Neural cell (in vitro differentiated cells): ENCODE measurements around the gene TMEM250. TPM values are rescaled to one million over a fixed set of nuclear protein-coding genes. Genes with fewer than 3 reads are reported as not detected.

Source experiments
- H2AFZ ChIP-seq: fragments of 200-600, 300-800 bp; sonication (generic), shearing (Covaris generic); 2 replicates; pipeline ENCODE4 v1.6.0; 2014; ENCODE audit warnings: low read depth, mild to moderate bottlenecking, antibody characterized with exemption, low read length, moderate library complexity
- H3F3A ChIP-seq: fragments of 200-600 bp; shearing (Covaris generic); 2 replicates; pipeline ENCODE4 v1.6.1; 2016; ENCODE audit warnings: mild to moderate bottlenecking, moderate library complexity, mixed read lengths, antibody characterized with exemption, low read length; ENCODE audit not compliant: insufficient read depth, poor library complexity, severe bottlenecking
- H3K27ac ChIP-seq: fragments of 200-600, 300-800 bp; sonication (generic), shearing (Covaris generic); 2 replicates; pipeline ENCODE4 v1.5.1; 2014; ENCODE audit warnings: mild to moderate bottlenecking, low read length, moderate library complexity
- H3K27me3 ChIP-seq: fragments of 300-800, 200-600 bp; sonication (generic), shearing (Covaris generic); 2 replicates; pipeline ENCODE4 v1.6.0; 2014; ENCODE audit warnings: mild to moderate bottlenecking, low read depth, low read length, moderate library complexity; ENCODE audit not compliant: insufficient read depth
- H3K36me3 ChIP-seq: fragments of 300-800, 200-600 bp; sonication (generic), shearing (Covaris generic); 2 replicates; pipeline ENCODE4 v1.5.1; 2014; ENCODE audit warnings: mild to moderate bottlenecking, antibody characterized with exemption, low read length, moderate library complexity; ENCODE audit not compliant: insufficient read depth
- H3K4me2 ChIP-seq: fragments of 300-800, 200-600 bp; sonication (generic), shearing (Covaris generic); 2 replicates; pipeline ENCODE4 v1.6.0; 2014; ENCODE audit warnings: mild to moderate bottlenecking, low read length
- H3K4me3 ChIP-seq: fragments of 300-800, 200-600 bp; sonication (generic), shearing (Covaris generic); 2 replicates; pipeline ENCODE4 v1.5.1; 2014; ENCODE audit warnings: mild to moderate bottlenecking, low read length, moderate library complexity
- H3K79me2 ChIP-seq: fragments of 200-600 bp; shearing (Covaris generic); replicated peaks from 2 replicates; pipeline ENCODE4 v1.6.0; 2014; ENCODE audit warnings: mild to moderate bottlenecking, low read length, moderate library complexity; ENCODE audit not compliant: insufficient read depth
- H3K9ac ChIP-seq: fragments of 300-800, 200-600 bp; sonication (generic), shearing (Covaris generic); 2 replicates; pipeline ENCODE4 v1.6.1; 2016; ENCODE audit warnings: mild to moderate bottlenecking, low read length, mixed read lengths
- H3K9me2 ChIP-seq: fragments of 200-600 bp; shearing (Covaris generic); 2 replicates; pipeline ENCODE4 v1.6.1; 2016; ENCODE audit warnings: mild to moderate bottlenecking, low read length, mixed read lengths; ENCODE audit not compliant: insufficient read depth
- H3K9me3 ChIP-seq: fragments of 200-600, 300-800 bp; sonication (generic), shearing (Covaris generic); 2 replicates; pipeline ENCODE4 v1.6.1; 2016; ENCODE audit warnings: mild to moderate bottlenecking, mixed run types, low read length, moderate library complexity, mixed read lengths
- H4K20me1 ChIP-seq: fragments of 200-600 bp; shearing (Covaris generic); 2 replicates; pipeline ENCODE4 v1.6.1; 2016; ENCODE audit warnings: mild to moderate bottlenecking, mixed run types; ENCODE audit not compliant: insufficient read depth
- EP300 ChIP-seq: fragments of 450-650 bp; conservative IDR thresholded peaks from 2 replicates; pipeline ENCODE4 v1.6.1; 2014; ENCODE audit warnings: antibody characterized with exemption, mild to moderate bottlenecking, moderate library complexity; ENCODE audit not compliant: poor library complexity, severe bottlenecking
- EZH2 ChIP-seq: fragments of 200-600, 300-800 bp; shearing (Covaris generic), sonication (generic); IDR thresholded peaks from 2 replicates; pipeline ENCODE4 v1.6.1; 2014; ENCODE audit warnings: antibody characterized with exemption, low read length, borderline replicate concordance, mild to moderate bottlenecking; ENCODE audit not compliant: insufficient read depth, poor library complexity, severe bottlenecking
- MXI1 ChIP-seq: fragments of 450-650 bp; conservative IDR thresholded peaks from 2 replicates; pipeline ENCODE4 v1.6.1; 2014; ENCODE audit warnings: antibody characterized with exemption, mild to moderate bottlenecking; ENCODE audit not compliant: poor library complexity, severe bottlenecking
- POLR2AphosphoS5 ChIP-seq: IDR thresholded peaks from 2 replicates; pipeline ENCODE4 v1.6.1; 2012
- RAD21 ChIP-seq: fragments of 450-650 bp; conservative IDR thresholded peaks from 2 replicates; pipeline ENCODE4 v1.6.1; 2014; ENCODE audit warnings: antibody characterized with exemption, mild to moderate bottlenecking, moderate library complexity
- SMC3 ChIP-seq: fragments of 450-650 bp; conservative IDR thresholded peaks from 2 replicates; pipeline ENCODE4 v1.6.1; 2014; ENCODE audit warnings: antibody characterized with exemption, mild to moderate bottlenecking, moderate library complexity; ENCODE audit not compliant: poor library complexity
- TAF1 ChIP-seq: IDR thresholded peaks from 2 replicates; pipeline ENCODE4 v1.6.1; 2012; ENCODE audit warnings: low read depth
- polyA plus RNA-seq: library from polyadenylated mRNA; depleted of rRNA; stranded (reverse); fragments of >200 nt; gene quantifications from 2 replicates; pipeline ENCODE4 v1.2.3, GENCODE V29; 2014
- TF ChIP-seq, protein P1 (sequence below): IDR thresholded peaks from 2 replicates; pipeline ENCODE4 v1.6.1; 2012; ENCODE audit warnings: borderline replicate concordance
- TF ChIP-seq, protein P2 (sequence below): fragments of 450-650 bp; IDR thresholded peaks from 2 replicates; pipeline ENCODE4 v1.5.1; 2014; ENCODE audit warnings: antibody characterized with exemption, mild to moderate bottlenecking, moderate library complexity; ENCODE audit not compliant: poor library complexity, severe bottlenecking

The TMEM250 gene
- polyA plus RNA-seq, 1 donor from 2014 or later = 15.0 TPM

DNA sequence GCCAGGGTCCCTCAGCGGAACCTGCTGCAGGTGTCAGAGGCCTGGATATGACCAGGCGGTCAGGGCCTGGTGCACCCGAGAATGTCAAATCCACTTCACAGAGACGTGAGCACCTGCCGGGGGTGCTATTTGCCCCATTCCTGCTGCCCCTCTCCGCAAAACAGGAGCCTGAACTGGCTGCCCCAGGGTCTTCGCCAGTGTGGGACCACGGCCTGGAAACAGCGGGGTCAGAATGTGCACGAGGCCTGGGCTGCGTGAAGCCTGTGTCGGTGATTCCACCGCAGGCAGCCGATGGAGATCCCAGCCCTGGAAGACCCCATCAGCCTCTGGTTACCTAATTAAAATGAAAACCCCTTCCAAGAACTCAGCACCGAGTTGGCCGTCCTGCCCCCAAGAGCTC is 41.2 kb upstream of the TMEM250 start:
- TF ChIP-seq TAF1 (no peak), POLR2AphosphoS5 (no peak), RAD21 (no peak), EP300 (no peak), MXI1 (no peak), SMC3 (no peak), EZH2 (no peak)
- TF ChIP-seq, protein P1, sequence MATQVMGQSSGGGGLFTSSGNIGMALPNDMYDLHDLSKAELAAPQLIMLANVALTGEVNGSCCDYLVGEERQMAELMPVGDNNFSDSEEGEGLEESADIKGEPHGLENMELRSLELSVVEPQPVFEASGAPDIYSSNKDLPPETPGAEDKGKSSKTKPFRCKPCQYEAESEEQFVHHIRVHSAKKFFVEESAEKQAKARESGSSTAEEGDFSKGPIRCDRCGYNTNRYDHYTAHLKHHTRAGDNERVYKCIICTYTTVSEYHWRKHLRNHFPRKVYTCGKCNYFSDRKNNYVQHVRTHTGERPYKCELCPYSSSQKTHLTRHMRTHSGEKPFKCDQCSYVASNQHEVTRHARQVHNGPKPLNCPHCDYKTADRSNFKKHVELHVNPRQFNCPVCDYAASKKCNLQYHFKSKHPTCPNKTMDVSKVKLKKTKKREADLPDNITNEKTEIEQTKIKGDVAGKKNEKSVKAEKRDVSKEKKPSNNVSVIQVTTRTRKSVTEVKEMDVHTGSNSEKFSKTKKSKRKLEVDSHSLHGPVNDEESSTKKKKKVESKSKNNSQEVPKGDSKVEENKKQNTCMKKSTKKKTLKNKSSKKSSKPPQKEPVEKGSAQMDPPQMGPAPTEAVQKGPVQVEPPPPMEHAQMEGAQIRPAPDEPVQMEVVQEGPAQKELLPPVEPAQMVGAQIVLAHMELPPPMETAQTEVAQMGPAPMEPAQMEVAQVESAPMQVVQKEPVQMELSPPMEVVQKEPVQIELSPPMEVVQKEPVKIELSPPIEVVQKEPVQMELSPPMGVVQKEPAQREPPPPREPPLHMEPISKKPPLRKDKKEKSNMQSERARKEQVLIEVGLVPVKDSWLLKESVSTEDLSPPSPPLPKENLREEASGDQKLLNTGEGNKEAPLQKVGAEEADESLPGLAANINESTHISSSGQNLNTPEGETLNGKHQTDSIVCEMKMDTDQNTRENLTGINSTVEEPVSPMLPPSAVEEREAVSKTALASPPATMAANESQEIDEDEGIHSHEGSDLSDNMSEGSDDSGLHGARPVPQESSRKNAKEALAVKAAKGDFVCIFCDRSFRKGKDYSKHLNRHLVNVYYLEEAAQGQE = no peak
- TF ChIP-seq, protein P2, sequence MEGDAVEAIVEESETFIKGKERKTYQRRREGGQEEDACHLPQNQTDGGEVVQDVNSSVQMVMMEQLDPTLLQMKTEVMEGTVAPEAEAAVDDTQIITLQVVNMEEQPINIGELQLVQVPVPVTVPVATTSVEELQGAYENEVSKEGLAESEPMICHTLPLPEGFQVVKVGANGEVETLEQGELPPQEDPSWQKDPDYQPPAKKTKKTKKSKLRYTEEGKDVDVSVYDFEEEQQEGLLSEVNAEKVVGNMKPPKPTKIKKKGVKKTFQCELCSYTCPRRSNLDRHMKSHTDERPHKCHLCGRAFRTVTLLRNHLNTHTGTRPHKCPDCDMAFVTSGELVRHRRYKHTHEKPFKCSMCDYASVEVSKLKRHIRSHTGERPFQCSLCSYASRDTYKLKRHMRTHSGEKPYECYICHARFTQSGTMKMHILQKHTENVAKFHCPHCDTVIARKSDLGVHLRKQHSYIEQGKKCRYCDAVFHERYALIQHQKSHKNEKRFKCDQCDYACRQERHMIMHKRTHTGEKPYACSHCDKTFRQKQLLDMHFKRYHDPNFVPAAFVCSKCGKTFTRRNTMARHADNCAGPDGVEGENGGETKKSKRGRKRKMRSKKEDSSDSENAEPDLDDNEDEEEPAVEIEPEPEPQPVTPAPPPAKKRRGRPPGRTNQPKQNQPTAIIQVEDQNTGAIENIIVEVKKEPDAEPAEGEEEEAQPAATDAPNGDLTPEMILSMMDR = no peak
- Histone ChIP-seq H3K4me2 (no peak overlapping the region), H3K27ac (no peak overlapping the region), H2AFZ (no peak overlapping the region), H3K9ac (no peak overlapping the region), H3K9me3 (peaks cover 3% of the 10 kb centered on the region), H3K27me3 (no peaks in the 10 kb centered on the region), H4K20me1 (no peaks in the 10 kb centered on the region), H3F3A (no peaks in the 10 kb centered on the region), H3K9me2 (no peaks in the 10 kb centered on the region), H3K79me2 (no peaks in the 10 kb centered on the region), H3K4me3 (no peak overlapping the region), H3K36me3 (no peaks in the 10 kb centered on the region)

DNA sequence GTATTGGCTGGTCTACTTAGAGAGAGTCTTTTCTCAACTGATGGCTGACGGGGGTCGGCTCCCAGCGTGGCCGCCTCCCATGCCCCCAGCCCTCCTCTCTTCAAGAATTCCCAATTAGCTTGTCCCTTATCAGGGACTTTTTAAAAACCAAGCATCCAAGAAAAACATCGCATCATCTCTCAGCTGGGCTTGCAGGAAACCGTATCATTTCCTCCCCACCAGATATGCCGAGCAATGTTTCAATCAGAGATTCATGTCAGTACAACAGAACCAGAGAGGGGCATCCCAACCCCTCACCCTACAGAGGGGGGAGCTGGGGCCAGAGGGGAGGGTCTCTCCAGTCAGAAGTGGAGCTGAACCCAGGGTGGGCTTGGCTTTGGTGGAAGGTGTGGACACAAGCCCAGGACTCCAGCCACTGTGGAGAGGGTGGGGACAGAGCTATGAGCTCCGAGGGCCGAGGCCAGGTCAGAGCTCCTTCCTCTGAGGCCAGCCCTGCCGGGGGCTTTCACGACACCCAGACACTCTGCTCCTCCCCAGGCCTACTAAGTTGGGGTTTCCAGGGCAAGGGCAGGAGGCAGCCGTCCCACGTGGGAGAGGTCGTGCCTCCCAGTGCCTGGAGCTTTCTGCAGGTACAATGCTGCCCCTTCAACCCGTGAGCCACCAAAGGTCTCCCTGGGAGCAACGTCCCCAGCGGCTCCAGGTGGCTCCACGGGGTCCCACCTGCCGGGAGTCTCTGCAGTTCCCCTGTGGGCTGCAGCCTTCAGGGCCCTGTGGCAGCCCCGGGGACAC is 39.0 kb upstream of the TMEM250 start:
- H3K36me3 ChIP-seq = no peaks in the 10 kb centered on the region
- no peak overlapping the region for H2AFZ ChIP-seq
- H3K27me3 ChIP-seq = no peaks in the 10 kb centered on the region
- H3K9me2 ChIP-seq = no peaks in the 10 kb centered on the region
- no peak overlapping the region for H3K4me3 ChIP-seq
- H3K79me2 ChIP-seq = no peaks in the 10 kb centered on the region
- no peaks in the 10 kb centered on the region for H3F3A ChIP-seq
- no peaks in the 10 kb centered on the region for H4K20me1 ChIP-seq
- no peak overlapping the region for H3K9ac ChIP-seq
- TF ChIP-seq POLR2AphosphoS5 = no peak
- TF ChIP-seq, protein P2 = no peak
- TF ChIP-seq MXI1 = no peak
- TF ChIP-seq EP300 = no peak
- TF ChIP-seq TAF1 = no peak
- TF ChIP-seq SMC3 = no peak
- no peak overlapping the region for H3K27ac ChIP-seq
- H3K4me2 ChIP-seq = no peak overlapping the region
- H3K9me3 ChIP-seq = no peaks in the 10 kb centered on the region
